ENCODE results near the gene NT5C3A. TPM values are rescaled to one million over a fixed set of nuclear protein-coding genes. Genes with fewer than 3 reads are reported as not detected.
"Not testable (repeated sequence)": the region's sequence is repeated elsewhere in the genome, so short reads cannot be mapped to it uniquely, and the experiment has no call there.

The NT5C3A gene
- total RNA-seq, 3 donors from 2014 or later, result 62.1 to 107 (median 93.8) TPM

DNA sequence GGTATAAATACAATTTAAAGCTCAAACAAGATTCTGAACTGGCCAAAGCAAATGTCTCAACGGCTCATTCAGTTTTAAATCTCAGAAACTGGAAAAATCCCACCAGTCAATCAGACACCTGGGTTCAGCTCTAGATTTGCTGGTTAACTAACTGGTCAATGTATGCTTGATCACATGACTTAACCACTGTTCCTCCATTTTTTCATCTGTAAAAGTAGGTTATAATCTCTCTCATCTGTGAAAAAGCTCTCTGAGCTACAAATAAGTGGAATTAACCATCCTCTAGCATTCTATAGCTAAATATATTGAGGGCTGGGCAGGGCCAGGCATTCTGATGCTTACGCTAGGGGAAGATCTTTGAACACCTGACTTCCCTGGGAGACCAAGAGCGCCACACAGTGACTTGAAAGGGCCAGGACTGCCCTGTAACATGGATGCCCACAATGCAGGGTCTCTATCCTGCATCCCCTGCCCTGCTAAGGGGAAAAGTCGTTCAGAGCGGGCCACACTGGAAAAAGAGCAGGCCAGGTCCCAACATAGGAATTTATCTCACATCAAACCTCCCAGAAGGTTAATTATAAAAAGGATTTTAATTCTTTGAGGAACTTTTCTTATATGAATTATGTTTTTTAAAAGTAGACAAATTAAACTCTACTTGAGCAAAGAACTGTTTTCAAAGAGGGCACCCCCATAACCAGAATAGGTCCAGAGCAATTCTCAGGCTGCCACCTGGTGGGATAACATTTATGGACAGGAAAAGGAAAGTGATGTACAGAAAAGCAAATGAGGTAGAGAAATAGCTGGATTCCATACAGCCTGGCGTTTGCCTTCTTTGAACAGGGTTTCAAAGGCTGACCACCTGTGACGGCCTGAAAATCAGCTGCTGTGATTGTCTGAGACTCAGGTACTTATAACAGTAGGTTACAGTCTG, 44.8 kb upstream of the NT5C3A start:
- Histone ChIP-seq H3K4me3 (no peak overlapping the region), H3K4me1 (ENCODE audit: low read depth) (peaks cover 24% of the 10 kb centered on the region), H3K9me3 (no peaks in the 10 kb centered on the region), H3K36me3 (ENCODE audit: low read depth) (no peaks in the 10 kb centered on the region)
- ATAC-seq (peak; percentile 35), DNase-seq (peak in 1 of 3 donors; percentile 59)
- intact Hi-C loops (cut with DNase I, micrococcal nuclease), result no loop called here
- TF ChIP-seq, protein P1, sequence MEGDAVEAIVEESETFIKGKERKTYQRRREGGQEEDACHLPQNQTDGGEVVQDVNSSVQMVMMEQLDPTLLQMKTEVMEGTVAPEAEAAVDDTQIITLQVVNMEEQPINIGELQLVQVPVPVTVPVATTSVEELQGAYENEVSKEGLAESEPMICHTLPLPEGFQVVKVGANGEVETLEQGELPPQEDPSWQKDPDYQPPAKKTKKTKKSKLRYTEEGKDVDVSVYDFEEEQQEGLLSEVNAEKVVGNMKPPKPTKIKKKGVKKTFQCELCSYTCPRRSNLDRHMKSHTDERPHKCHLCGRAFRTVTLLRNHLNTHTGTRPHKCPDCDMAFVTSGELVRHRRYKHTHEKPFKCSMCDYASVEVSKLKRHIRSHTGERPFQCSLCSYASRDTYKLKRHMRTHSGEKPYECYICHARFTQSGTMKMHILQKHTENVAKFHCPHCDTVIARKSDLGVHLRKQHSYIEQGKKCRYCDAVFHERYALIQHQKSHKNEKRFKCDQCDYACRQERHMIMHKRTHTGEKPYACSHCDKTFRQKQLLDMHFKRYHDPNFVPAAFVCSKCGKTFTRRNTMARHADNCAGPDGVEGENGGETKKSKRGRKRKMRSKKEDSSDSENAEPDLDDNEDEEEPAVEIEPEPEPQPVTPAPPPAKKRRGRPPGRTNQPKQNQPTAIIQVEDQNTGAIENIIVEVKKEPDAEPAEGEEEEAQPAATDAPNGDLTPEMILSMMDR (IDR thresholded peaks at IDR 0.05), result peak; percentile 26

DNA sequence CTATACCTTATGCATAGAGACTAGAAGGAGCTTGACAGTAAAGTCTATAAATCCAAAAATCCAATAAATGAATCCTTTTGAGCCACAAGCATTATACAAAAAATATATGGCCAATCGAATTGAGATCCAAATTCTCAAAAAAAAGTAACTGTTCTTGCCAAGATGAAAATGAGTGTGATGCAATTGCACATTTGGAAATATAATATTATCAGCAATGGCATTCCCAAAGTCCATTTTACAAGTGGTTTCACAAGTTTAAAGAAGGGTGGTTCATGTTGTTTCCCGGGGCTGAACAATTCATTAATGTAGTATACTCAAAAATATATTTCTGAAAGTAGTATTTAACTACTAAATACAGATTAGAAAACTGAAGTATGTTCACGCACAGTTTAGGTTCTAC, 39.3 kb upstream of the NT5C3A start:
- Histone ChIP-seq H3K4me3 (no peak overlapping the region), H3K4me1 (ENCODE audit: low read depth) (peaks cover 10% of the 10 kb centered on the region), H3K9me3 (no peaks in the 10 kb centered on the region), H3K36me3 (ENCODE audit: low read depth) (no peaks in the 10 kb centered on the region)
- DNase-seq (no peak), ATAC-seq (no peak)
- TF ChIP-seq, protein P1 (IDR thresholded peaks at IDR 0.05), result no peak
- intact Hi-C loops (cut with DNase I, micrococcal nuclease), result no loop called here

DNA sequence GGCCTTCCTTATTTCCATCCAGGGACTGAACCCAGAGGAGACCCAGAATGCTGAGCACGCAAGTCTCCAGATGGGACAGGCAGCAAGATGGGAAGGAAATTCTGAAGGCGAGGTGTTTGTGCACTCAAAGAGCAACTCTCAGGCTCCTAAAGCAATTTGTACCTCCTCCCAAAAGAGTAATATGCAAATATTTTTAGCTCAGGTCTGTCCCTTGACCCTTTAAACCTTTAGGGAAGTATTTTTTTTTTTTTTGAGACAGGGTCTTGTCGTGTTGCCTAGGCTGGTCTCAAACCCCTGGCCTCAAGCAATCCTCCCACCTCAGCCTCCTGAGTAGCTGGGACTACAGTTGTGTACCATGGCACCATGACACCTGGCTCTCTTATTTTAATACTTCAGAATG, 38.2 kb upstream of the NT5C3A start:
- ATAC-seq (no peak), DNase-seq (no peak)
- Histone ChIP-seq H3K4me3 (no peak overlapping the region), H3K36me3 (ENCODE audit: low read depth) (no peaks in the 10 kb centered on the region), H3K9me3 (no peaks in the 10 kb centered on the region), H3K4me1 (ENCODE audit: low read depth) (peaks cover 2% of the 10 kb centered on the region)
- intact Hi-C loops (cut with DNase I, micrococcal nuclease), result no loop called here
- TF ChIP-seq, protein P1 (IDR thresholded peaks at IDR 0.05), result no peak

DNA sequence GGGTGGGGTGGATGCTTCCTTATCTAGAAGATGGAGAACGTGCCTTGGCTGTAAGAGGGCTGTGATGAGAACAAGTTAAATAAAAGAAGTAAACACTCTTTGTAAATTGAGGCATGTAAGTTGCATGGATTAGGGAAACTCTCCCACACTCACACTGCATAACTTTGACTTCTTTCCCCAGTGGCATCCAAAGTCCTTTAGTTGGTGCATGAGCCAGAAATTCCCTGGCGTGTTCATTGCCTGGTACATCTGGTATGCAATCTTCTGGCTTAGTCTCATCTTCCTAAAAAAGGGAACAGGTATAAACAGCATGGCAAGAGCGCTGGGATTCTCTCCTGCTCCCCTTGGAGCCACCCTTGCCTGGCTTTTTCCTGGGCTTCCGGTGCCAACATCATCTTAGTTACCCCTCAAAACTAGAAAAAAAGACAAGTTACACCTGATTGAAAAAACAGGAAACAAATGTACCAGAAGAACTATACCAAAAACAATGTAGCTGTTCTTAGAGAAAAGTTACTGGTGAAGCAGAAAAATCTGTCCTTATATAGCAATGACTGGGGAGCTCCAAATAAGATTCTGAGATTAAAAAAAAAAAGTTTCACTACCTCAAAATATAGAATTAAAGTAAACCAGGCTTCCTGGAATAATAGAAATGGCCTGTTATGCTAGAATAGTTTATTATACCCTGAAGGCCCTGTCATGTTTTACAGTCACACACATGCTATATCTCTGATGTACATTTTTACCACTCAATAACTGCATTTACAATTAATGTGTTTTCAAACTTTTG, 36.8 kb upstream of the NT5C3A start:
- TF ChIP-seq, protein P1 (IDR thresholded peaks at IDR 0.05), result no peak
- DNase-seq (no peak), ATAC-seq (no peak)
- H3K9me3 ChIP-seq, result no peaks in the 10 kb centered on the region
- H3K36me3 ChIP-seq (ENCODE audit: low read depth), result no peaks in the 10 kb centered on the region
- intact Hi-C loops (cut with DNase I, micrococcal nuclease), result no loop called here
- no peaks in the 10 kb centered on the region for H3K4me1 ChIP-seq (ENCODE audit: low read depth)
- H3K4me3 ChIP-seq, result no peak overlapping the region

DNA sequence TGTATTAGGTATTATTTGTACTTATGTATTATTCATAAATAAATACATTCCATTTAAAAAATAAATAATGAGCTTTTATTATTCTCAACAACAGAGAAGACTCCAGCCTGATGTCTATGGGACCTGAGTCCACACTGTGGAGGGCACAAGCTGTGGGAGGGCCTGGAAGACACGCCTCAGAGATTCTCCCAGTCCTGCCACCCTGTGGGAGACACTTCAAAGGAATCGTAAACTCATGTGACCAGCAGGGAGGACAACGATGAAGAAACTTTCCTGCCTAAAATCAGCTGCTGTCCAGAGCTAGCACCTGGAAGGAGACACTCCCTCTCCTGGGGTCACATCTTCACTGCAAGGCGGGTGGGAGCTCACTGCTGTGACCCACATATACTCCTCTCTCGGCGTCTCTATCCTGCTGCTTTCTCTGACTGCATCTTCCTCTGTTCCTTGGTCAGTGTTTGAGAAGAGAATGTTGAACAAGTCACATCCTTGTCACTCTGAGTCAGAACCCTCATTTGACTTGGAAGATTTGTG, 32.2 kb upstream of the NT5C3A start:
- ATAC-seq; intact Hi-C loops (cut with DNase I, micrococcal nuclease); H3K36me3 ChIP-seq (ENCODE audit: low read depth); H3K9me3 ChIP-seq; H3K4me3 ChIP-seq; DNase-seq; H3K4me1 ChIP-seq (ENCODE audit: low read depth): not testable (repeated sequence)

DNA sequence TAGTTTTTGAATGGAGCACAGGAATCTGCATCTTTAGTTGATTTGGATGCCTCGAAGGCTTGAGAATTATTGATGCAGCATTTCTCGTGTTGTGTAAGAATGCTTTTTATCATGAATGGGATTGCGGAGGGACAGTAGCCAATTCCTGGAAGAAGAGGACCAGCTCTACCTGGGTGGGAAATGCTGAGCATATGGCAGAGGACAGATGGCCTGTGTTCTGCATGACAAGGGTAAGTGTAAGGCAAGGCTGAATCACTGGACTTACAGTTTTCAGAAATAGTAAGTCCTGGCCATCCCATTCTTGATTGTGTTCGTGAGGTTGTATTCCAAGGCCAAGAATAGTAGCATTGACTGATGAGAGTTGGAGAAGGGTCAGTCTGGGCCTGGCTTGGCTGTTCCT, 30.7 kb upstream of the NT5C3A start:
- no peaks in the 10 kb centered on the region for H3K36me3 ChIP-seq (ENCODE audit: low read depth)
- H3K4me1 ChIP-seq (ENCODE audit: low read depth), result no peaks in the 10 kb centered on the region
- ATAC-seq (no peak), DNase-seq (no peak)
- intact Hi-C loops (cut with DNase I, micrococcal nuclease), result no loop called here
- H3K4me3 ChIP-seq, result no peak overlapping the region
- TF ChIP-seq, protein P1 (IDR thresholded peaks at IDR 0.05), result no peak
- H3K9me3 ChIP-seq, result no peaks in the 10 kb centered on the region
